DMS153 treated with DMSO at 0.1 percent for 48 hours (cell line): ENCODE measurements around the gene PTX4.
"Not testable (repeated sequence)": the region's sequence is repeated elsewhere in the genome, so short reads cannot be mapped to it uniquely, and the experiment has no call there.

ENCODE experiments used
- DNase-seq: peaks from one replicate; lab custom pipeline; 2025; ENCODE audit not compliant: unreplicated experiment; lab: John Stamatoyannopoulos, UW

Gene PTX4

GRCh38 chr16:1487395-1488053 lies 1.2 kb downstream of the PTX4 start:
- DNase-seq = no peak

GRCh38 chr16:1486551-1487390 lies 2.0 kb downstream of the PTX4 start:
- no peak for DNase-seq

GRCh38 chr16:1485847-1486496 lies 2.8 kb downstream of the PTX4 start:
- DNase-seq = no peak

GRCh38 chr16:1481906-1482835 lies 6.6 kb downstream of the PTX4 start:
- no peak for DNase-seq

- DNase-seq = not testable (repeated sequence)
These were observed 9.8 kb downstream of the PTX4 start for GRCh38 chr16:1478937-1479336.

- no peak for DNase-seq
These were observed 11.7 kb downstream of the PTX4 start for GRCh38 chr16:1477033-1477432.

- DNase-seq = no peak
These were observed 13.1 kb downstream of the PTX4 start for GRCh38 chr16:1475552-1476114.

- peak; percentile 47 for DNase-seq
These were observed 13.8 kb downstream of the PTX4 start, which contains the start of gene CLCN7 for GRCh38 chr16:1474796-1475551. TSS of gene CLCN7 (minus strand) at chr16:1475028. CDS start at chr16:1474974, 54 bp downstream.

- no peak for DNase-seq
These were observed 14.5 kb downstream of the PTX4 start for GRCh38 chr16:1474082-1474795.

- no peak for DNase-seq
These were observed 15.8 kb downstream of the PTX4 start for GRCh38 chr16:1472974-1473373.

GRCh38 chr16:1471569-1472194 lies 17.1 kb downstream of the PTX4 start:
- no peak for DNase-seq

GRCh38 chr16:1470481-1471251 lies 18.1 kb downstream of the PTX4 start:
- no peak for DNase-seq

GRCh38 chr16:1469693-1470201 lies 19.0 kb downstream of the PTX4 start:
- DNase-seq = no peak

- not testable (repeated sequence) for DNase-seq
These were observed 19.6 kb downstream of the PTX4 start for GRCh38 chr16:1469141-1469540.

- DNase-seq = no peak
These were observed 20.3 kb downstream of the PTX4 start for GRCh38 chr16:1468426-1468810.

GRCh38 chr16:1466968-1467521 lies 21.7 kb downstream of the PTX4 start:
- DNase-seq = no peak

- DNase-seq = no peak
These were observed 22.7 kb downstream of the PTX4 start for GRCh38 chr16:1466054-1466453.
